Stimulated activated CD8-positive, alpha-beta memory T cell treated with anti-CD3 and anti-CD28 coated beads, Interleukin-4, amount 100 ng/mL, for 4 hours (primary cell): ENCODE measurements around the gene VSTM2L.

Experiments used
- DNase-seq, 2 donors: peaks; one replicate each; pipeline ENCODE4 v3.0.0-alpha.2; 2020; ENCODE audit warnings: low read depth in 2 of 2, low spot score in 1 of 2

The VSTM2L gene

GRCh38 chr20:37899105-37900045 is 3.6 kb upstream of the VSTM2L start:
- no peak for DNase-seq

GRCh38 chr20:37901240-37901639 is 1.7 kb upstream of the VSTM2L start:
- DNase-seq, result no peak

GRCh38 chr20:37901654-37902503 is 1.0 kb upstream of the VSTM2L start:
- no peak for DNase-seq

GRCh38 chr20:37903317-37904007 is 535 bp downstream of the VSTM2L start:
- DNase-seq, result no peak

GRCh38 chr20:37904008-37904642 is 1.2 kb downstream of the VSTM2L start:
- DNase-seq, result no peak

- no peak for DNase-seq
These were observed 2.0 kb downstream of the VSTM2L start for GRCh38 chr20:37904845-37905373.

GRCh38 chr20:37905671-37906613 is 3.0 kb downstream of the VSTM2L start:
- DNase-seq, result no peak

GRCh38 chr20:37907330-37907676 is 4.4 kb downstream of the VSTM2L start:
- no peak for DNase-seq

- DNase-seq, result no peak
These were observed 4.9 kb downstream of the VSTM2L start for GRCh38 chr20:37907677-37908401.

- DNase-seq, result no peak
These were observed 8.3 kb downstream of the VSTM2L start for GRCh38 chr20:37911261-37911660.

GRCh38 chr20:37911838-37912281 is 8.9 kb downstream of the VSTM2L start:
- no peak for DNase-seq

GRCh38 chr20:37912874-37913273 is 9.9 kb downstream of the VSTM2L start:
- DNase-seq, result no peak

- DNase-seq, result no peak
These were observed 10.8 kb downstream of the VSTM2L start for GRCh38 chr20:37913567-37914366.

GRCh38 chr20:37914367-37914671 is 11.4 kb downstream of the VSTM2L start:
- DNase-seq, result no peak

GRCh38 chr20:37914672-37915433 is 11.9 kb downstream of the VSTM2L start:
- DNase-seq, result no peak

GRCh38 chr20:37915434-37915787 is 12.5 kb downstream of the VSTM2L start:
- no peak for DNase-seq

GRCh38 chr20:37915800-37916570 is 13.1 kb downstream of the VSTM2L start:
- no peak for DNase-seq
